GM23338 (cell line): ENCODE results near the gene DMWD.

ENCODE experiments used
- CREB1 ChIP-seq: fragments of 250-450 bp; sonication (Bioruptor Pico); IDR thresholded peaks from 2 replicates; pipeline ENCODE4 v1.5.0; 2020; ENCODE audit warnings: low read depth, mild to moderate bottlenecking, moderate library complexity
- CTCF ChIP-seq, 2 experiments: fragments of 200-600 bp in 1 of 2; sonication (generic) in 1 of 2; conservative IDR thresholded peaks; 2 replicates each; pipeline versions ENCODE4 v1.5.1 to v1.6.1; 2016 to 2017; ENCODE audit warnings: antibody characterized with exemption in 2 of 2, low read depth in 2 of 2, mild to moderate bottlenecking in 2 of 2, moderate library complexity in 1 of 2
- ETS1 ChIP-seq: IDR thresholded peaks from 2 replicates; pipeline ENCODE4 v1.6.1; 2016; ENCODE audit warnings: antibody characterized with exemption
- EZH2 ChIP-seq: fragments of 200-600 bp; sonication (generic); IDR thresholded peaks from one replicate; pipeline ENCODE4 v1.8.0; 2017; ENCODE audit warnings: antibody characterized with exemption, mild to moderate bottlenecking, low read depth; ENCODE audit not compliant: unreplicated experiment
- EZH2phosphoT487 ChIP-seq: fragments of 200-600 bp; sonication (generic); IDR thresholded peaks from one replicate; pipeline ENCODE4 v1.8.1; 2018; ENCODE audit warnings: antibody characterized with exemption; ENCODE audit not compliant: unreplicated experiment
- JUNB ChIP-seq: IDR thresholded peaks from one replicate; pipeline ENCODE4 v1.6.1; 2016; ENCODE audit warnings: antibody characterized with exemption; ENCODE audit not compliant: unreplicated experiment
- NANOG ChIP-seq: IDR thresholded peaks from 2 replicates; pipeline ENCODE4 v1.6.1; 2016; ENCODE audit warnings: antibody characterized with exemption, borderline replicate concordance
- POLR2AphosphoS5 ChIP-seq: IDR thresholded peaks from 2 replicates; pipeline ENCODE4 v1.6.1; 2016; ENCODE audit warnings: antibody characterized with exemption, low read depth
- REST ChIP-seq: IDR thresholded peaks from one replicate; pipeline ENCODE4 v1.6.1; 2018; ENCODE audit warnings: antibody characterized with exemption; ENCODE audit not compliant: unreplicated experiment
- STAT1 ChIP-seq: IDR thresholded peaks from one replicate; pipeline ENCODE4 v1.6.1; 2016; ENCODE audit warnings: antibody characterized with exemption; ENCODE audit not compliant: unreplicated experiment
- ZNF114 ChIP-seq: fragments of 250-450 bp; sonication (Bioruptor Pico); IDR thresholded peaks from 2 replicates; pipeline ENCODE4 v1.5.0; 2020; ENCODE audit warnings: mild to moderate bottlenecking, moderate library complexity
- ZNF331 ChIP-seq: fragments of 250-450 bp; sonication (Bioruptor Pico); IDR thresholded peaks from 2 replicates; pipeline ENCODE4 v1.5.0; 2020; ENCODE audit warnings: low read depth, mild to moderate bottlenecking, moderate library complexity
- ZNF462 ChIP-seq: fragments of 250-450 bp; sonication (Bioruptor Pico); IDR thresholded peaks from 2 replicates; pipeline ENCODE4 v1.5.0; 2020; ENCODE audit warnings: mild to moderate bottlenecking, moderate library complexity

- TF ChIP-seq CTCF (conservative IDR thresholded peaks at IDR 0.05; ENCODE audit: low read depth in 2 of 2) (no peak), POLR2AphosphoS5 (no peak), JUNB (no peak), EZH2 (no peak), REST (no peak), ZNF114 (CRISPR knock-in tag) (no peak), CREB1 (CRISPR knock-in tag) (no peak), STAT1 (no peak), ETS1 (no peak), EZH2phosphoT487 (no peak), NANOG (no peak), ZNF331 (CRISPR knock-in tag) (no peak), ZNF462 (CRISPR knock-in tag) (no peak)
Observed at GRCh38 chr19:45773384-45773783, 19.3 kb downstream of the DMWD start.
